ENCODE results near the gene RNF126. TPM values are rescaled to one million over a fixed set of nuclear protein-coding genes. Genes with fewer than 3 reads are reported as not detected.

Gene RNF126
- total and polyA plus RNA-seq, 2 experiments from 2014 or later, result 42.7 to 89.6 TPM

DNA sequence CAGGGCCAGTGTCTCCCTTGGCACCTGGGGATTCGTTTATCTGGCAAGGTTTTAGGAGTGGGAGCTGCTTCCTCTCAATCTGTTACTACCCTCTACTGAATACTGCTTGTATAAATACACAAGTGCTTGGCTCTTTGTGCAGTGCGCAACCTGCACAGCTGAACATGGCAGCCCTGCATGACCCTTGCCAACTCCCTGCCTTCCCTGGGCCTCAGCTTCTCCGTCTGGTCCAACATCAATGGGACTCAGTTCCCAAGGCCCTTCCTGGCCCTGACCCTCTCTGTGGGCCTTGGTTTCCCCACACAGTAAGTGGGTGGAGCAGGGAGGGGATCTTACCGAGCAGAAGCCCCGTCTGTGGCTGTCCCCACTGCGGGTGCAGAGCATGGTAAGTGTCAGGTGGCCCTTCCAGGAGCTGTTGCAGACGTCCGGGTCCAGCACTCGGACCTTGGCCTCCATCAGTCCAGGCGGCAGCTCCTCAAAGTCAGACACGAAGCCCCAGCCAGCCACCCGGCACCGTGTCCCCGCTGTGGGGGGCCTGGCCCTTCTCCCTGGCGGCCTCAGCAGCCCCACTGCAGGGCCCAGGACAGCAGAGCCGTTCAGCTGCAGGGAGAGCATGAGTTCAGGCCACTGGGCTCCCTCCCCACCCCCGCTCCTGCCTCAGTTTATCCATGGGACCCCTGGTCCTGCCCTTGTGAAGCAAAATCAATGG is 23.7 kb upstream of the RNF126 start:
- TF ChIP-seq EZH2phosphoT487 (IDR thresholded peaks at IDR 0.05; ENCODE audit: low read depth, severe bottlenecking, unreplicated experiment) (no peak), EZH2 (IDR thresholded peaks at IDR 0.05; ENCODE audit: borderline replicate concordance) (no peak)
- TF ChIP-seq, protein P1, sequence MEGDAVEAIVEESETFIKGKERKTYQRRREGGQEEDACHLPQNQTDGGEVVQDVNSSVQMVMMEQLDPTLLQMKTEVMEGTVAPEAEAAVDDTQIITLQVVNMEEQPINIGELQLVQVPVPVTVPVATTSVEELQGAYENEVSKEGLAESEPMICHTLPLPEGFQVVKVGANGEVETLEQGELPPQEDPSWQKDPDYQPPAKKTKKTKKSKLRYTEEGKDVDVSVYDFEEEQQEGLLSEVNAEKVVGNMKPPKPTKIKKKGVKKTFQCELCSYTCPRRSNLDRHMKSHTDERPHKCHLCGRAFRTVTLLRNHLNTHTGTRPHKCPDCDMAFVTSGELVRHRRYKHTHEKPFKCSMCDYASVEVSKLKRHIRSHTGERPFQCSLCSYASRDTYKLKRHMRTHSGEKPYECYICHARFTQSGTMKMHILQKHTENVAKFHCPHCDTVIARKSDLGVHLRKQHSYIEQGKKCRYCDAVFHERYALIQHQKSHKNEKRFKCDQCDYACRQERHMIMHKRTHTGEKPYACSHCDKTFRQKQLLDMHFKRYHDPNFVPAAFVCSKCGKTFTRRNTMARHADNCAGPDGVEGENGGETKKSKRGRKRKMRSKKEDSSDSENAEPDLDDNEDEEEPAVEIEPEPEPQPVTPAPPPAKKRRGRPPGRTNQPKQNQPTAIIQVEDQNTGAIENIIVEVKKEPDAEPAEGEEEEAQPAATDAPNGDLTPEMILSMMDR (IDR thresholded peaks at IDR 0.05; ENCODE audit: poor library complexity), result no peak
- Histone ChIP-seq H3K4me1 (ENCODE audit: insufficient read depth) (no peaks in the 10 kb centered on the region), H3K36me3 (replicated peaks; ENCODE audit: insufficient read depth, low read depth) (no peaks in the 10 kb centered on the region), H3K9me3 (ENCODE audit: low read depth) (no peaks in the 10 kb centered on the region), H2AFZ (no peak overlapping the region), H3K4me2 (no peak overlapping the region), H3K27me3 (no peaks in the 10 kb centered on the region), H3K4me3 (no peak overlapping the region), H3K9me2 (replicated peaks; ENCODE audit: insufficient read depth) (no peaks in the 10 kb centered on the region), H4K20me1 (ENCODE audit: insufficient read depth, poor library complexity, severe bottlenecking) (no peaks in the 10 kb centered on the region), H3K27ac (no peak overlapping the region), H3K79me2 (no peaks in the 10 kb centered on the region)
- no peak for DNase-seq (ENCODE audit: low spot score)
- WGBS (ENCODE audit: low lambda C conversion rate, missing lambda C conversion rate), result 81% methylated on average over 17 of the region's 17 CpGs

DNA sequence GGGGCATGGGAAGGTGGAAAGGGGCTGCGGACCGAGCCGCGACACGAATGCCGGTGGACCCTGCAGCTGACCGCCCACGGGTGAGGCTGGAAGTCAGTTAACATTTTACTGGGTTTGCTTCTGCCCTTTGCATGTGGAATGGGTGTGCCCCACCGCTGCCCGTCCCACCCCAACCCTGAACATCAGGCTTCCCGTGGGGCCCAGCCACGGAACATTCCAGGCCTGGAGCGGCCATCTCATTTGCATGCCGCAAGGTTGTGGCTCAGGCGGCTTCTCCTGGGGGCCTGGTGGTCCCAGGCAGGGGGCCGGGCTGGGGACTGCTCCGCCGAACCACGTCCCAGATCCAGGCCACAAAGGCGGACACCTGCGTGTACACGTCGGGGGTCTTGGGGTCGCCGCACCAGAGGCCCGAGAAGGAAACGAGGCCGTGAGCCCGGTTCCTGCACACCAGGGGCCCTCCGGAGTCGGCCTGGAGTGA is 22.5 kb upstream of the RNF126 start:
- no peak overlapping the region for H2AFZ ChIP-seq
- H3K27me3 ChIP-seq, result no peaks in the 10 kb centered on the region
- H3K4me2 ChIP-seq, result no peak overlapping the region
- H3K4me3 ChIP-seq, result no peak overlapping the region
- H3K36me3 ChIP-seq (replicated peaks; ENCODE audit: insufficient read depth, low read depth), result no peaks in the 10 kb centered on the region
- no peaks in the 10 kb centered on the region for H3K9me2 ChIP-seq (replicated peaks; ENCODE audit: insufficient read depth)
- H3K27ac ChIP-seq, result no peak overlapping the region
- H3K9me3 ChIP-seq (ENCODE audit: low read depth), result no peaks in the 10 kb centered on the region
- no peaks in the 10 kb centered on the region for H3K79me2 ChIP-seq
- TF ChIP-seq, protein P1 (IDR thresholded peaks at IDR 0.05; ENCODE audit: poor library complexity), result no peak
- no peak for TF ChIP-seq EZH2phosphoT487 (IDR thresholded peaks at IDR 0.05; ENCODE audit: low read depth, severe bottlenecking, unreplicated experiment)
- TF ChIP-seq EZH2 (IDR thresholded peaks at IDR 0.05; ENCODE audit: borderline replicate concordance), result no peak
- 80% methylated on average over 14 of the region's 31 CpGs for WGBS (ENCODE audit: low lambda C conversion rate, missing lambda C conversion rate)
- no peaks in the 10 kb centered on the region for H4K20me1 ChIP-seq (ENCODE audit: insufficient read depth, poor library complexity, severe bottlenecking)
- H3K4me1 ChIP-seq (ENCODE audit: insufficient read depth), result no peaks in the 10 kb centered on the region
- no peak for DNase-seq (ENCODE audit: low spot score)

DNA sequence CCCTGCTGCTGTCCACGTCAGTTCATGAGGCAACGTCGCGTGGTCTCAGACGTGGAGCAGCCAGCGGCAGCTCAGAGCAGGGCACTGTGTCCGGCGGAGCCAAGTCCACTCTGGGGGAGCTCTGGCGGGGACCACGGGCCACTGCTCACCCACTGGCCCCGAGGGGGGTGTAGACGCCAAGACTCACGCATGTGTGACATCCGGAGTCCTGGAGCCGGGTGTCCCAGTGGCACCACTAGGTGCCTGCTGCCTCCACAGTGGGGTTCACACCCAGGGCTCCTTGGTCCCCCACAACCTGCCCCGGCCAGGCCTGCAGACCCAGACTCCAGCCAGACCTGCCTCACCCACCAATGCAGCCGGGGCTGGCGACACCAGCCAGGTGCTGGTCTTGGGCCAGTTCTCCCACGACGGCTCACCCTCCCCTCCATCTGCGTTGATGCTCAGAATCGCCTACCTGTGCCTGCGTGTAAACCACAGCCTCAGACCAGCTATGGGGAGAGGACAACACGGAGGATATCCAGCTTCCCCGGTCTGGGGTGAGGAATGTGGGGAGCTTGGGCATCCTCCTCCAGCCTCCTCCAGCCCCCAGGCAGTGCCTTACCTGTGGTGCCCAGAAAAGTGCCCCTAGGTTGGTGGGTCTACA is 19.8 kb upstream of the RNF126 start:
- H3K4me1 ChIP-seq (ENCODE audit: insufficient read depth), result peaks cover 14% of the 10 kb centered on the region
- no peaks in the 10 kb centered on the region for H3K36me3 ChIP-seq (replicated peaks; ENCODE audit: insufficient read depth, low read depth)
- H3K9me2 ChIP-seq (replicated peaks; ENCODE audit: insufficient read depth), result no peaks in the 10 kb centered on the region
- no peaks in the 10 kb centered on the region for H3K9me3 ChIP-seq (ENCODE audit: low read depth)
- H3K4me3 ChIP-seq, result no peak overlapping the region
- TF ChIP-seq EZH2phosphoT487 (IDR thresholded peaks at IDR 0.05; ENCODE audit: low read depth, severe bottlenecking, unreplicated experiment) (no peak), EZH2 (IDR thresholded peaks at IDR 0.05; ENCODE audit: borderline replicate concordance) (no peak)
- TF ChIP-seq, protein P1 (IDR thresholded peaks at IDR 0.05; ENCODE audit: poor library complexity), result no peak
- 92% methylated on average over 25 of the region's 25 CpGs for WGBS (ENCODE audit: low lambda C conversion rate, missing lambda C conversion rate)
- no peak overlapping the region for H3K27ac ChIP-seq
- no peak for DNase-seq (ENCODE audit: low spot score)
- no peak overlapping the region for H3K4me2 ChIP-seq
- H3K27me3 ChIP-seq, result no peaks in the 10 kb centered on the region
- peaks cover 15% of the 10 kb centered on the region for H3K79me2 ChIP-seq
- no peaks in the 10 kb centered on the region for H4K20me1 ChIP-seq (ENCODE audit: insufficient read depth, poor library complexity, severe bottlenecking)
- H2AFZ ChIP-seq, result no peak overlapping the region

Measured in hepatocyte (in vitro differentiated cells).